Activated CD4-positive, alpha-beta T cell treated with anti-CD3 and anti-CD28 coated beads, Interleukin-2, amount 50 U/mL, for 4 hours (primary cell): ENCODE data around the gene SLC8A2.
"Not testable (repeated sequence)": the region's sequence is repeated elsewhere in the genome, so short reads cannot be mapped to it uniquely, and the experiment has no call there.

Source experiments
- DNase-seq, 2 experiments: peaks; one replicate each; pipeline ENCODE4 v3.0.0-alpha.2; 2020

The SLC8A2 gene

GRCh38 chr19:47405197-47405550, 66.5 kb downstream of the SLC8A2 start:
- DNase-seq, result no peak

- no peak for DNase-seq
Measured at GRCh38 chr19:47404334-47405196, 67.1 kb downstream of the SLC8A2 start.

- DNase-seq, result no peak
Measured at GRCh38 chr19:47402504-47402903, 69.2 kb downstream of the SLC8A2 start.

- DNase-seq, result no peak
Measured at GRCh38 chr19:47398707-47399597, 72.7 kb downstream of the SLC8A2 start.

- peak; percentile 79 to 82 for DNase-seq
Measured at GRCh38 chr19:47391510-47392223, 80.0 kb downstream of the SLC8A2 start.

GRCh38 chr19:47390533-47391488, 80.9 kb downstream of the SLC8A2 start:
- DNase-seq, result no peak

GRCh38 chr19:47389150-47389556, 82.5 kb downstream of the SLC8A2 start:
- no peak for DNase-seq

GRCh38 chr19:47388721-47389120, 83.0 kb downstream of the SLC8A2 start:
- DNase-seq, result not testable (repeated sequence)

GRCh38 chr19:47387623-47388022, 84.1 kb downstream of the SLC8A2 start:
- not testable (repeated sequence) for DNase-seq

- DNase-seq, result not testable (repeated sequence)
Measured at GRCh38 chr19:47386582-47386981, 85.1 kb downstream of the SLC8A2 start.

- DNase-seq, result not testable (repeated sequence)
Measured at GRCh38 chr19:47384533-47384932, 87.2 kb downstream of the SLC8A2 start.

GRCh38 chr19:47383890-47384289, 87.8 kb downstream of the SLC8A2 start:
- DNase-seq, result not testable (repeated sequence)

GRCh38 chr19:47381653-47382279, 89.9 kb downstream of the SLC8A2 start:
- no peak for DNase-seq

GRCh38 chr19:47381121-47381520, 90.6 kb downstream of the SLC8A2 start:
- DNase-seq, result no peak

- DNase-seq, result no peak
Measured at GRCh38 chr19:47380559-47380958, 91.1 kb downstream of the SLC8A2 start.

GRCh38 chr19:47379381-47379938, 92.2 kb downstream of the SLC8A2 start:
- DNase-seq, result no peak

- no peak for DNase-seq
Measured at GRCh38 chr19:47378246-47378645, 93.4 kb downstream of the SLC8A2 start.
